Endodermal cell (in vitro differentiated cells): ENCODE results near the gene HECTD1. TPM values are rescaled to one million over a fixed set of nuclear protein-coding genes. Genes with fewer than 3 reads are reported as not detected.

Source experiments
- DNase-seq: peaks from one replicate; pipeline ENCODE4 v3.0.0-alpha.2; 2017
- H3K27ac ChIP-seq: 2 replicates; pipeline ENCODE4 v1.5.1; 2013; ENCODE audit warnings: mild to moderate bottlenecking, low read depth, low read length, moderate library complexity
- H3K27me3 ChIP-seq: 2 replicates; pipeline ENCODE4 v1.6.1; 2013; ENCODE audit warnings: mild to moderate bottlenecking, low read length, moderate library complexity; ENCODE audit not compliant: insufficient read depth, control insufficient read depth, poor library complexity, severe bottlenecking
- H3K36me3 ChIP-seq: 2 replicates; pipeline ENCODE4 v1.7.0; 2013; ENCODE audit warnings: mild to moderate bottlenecking, low read length, moderate library complexity; ENCODE audit not compliant: control insufficient read depth, insufficient read depth
- H3K4me1 ChIP-seq: one replicate; pipeline ENCODE4 v1.7.0; 2013; ENCODE audit warnings: low read length; ENCODE audit not compliant: control insufficient read depth, insufficient read depth
- H3K4me3 ChIP-seq: 2 replicates; pipeline ENCODE4 v1.5.1; 2013; ENCODE audit warnings: mild to moderate bottlenecking, low read length, moderate library complexity
- H3K9ac ChIP-seq: 2 replicates; pipeline ENCODE4 v1.6.1; 2013; ENCODE audit warnings: mild to moderate bottlenecking, low read length, moderate library complexity; ENCODE audit not compliant: poor library complexity, severe bottlenecking; ENCODE audit errors: extremely low read depth
- H3K9me3 ChIP-seq: 2 replicates; pipeline ENCODE4 v1.6.1; 2013; ENCODE audit warnings: mild to moderate bottlenecking, low read length, moderate library complexity; ENCODE audit not compliant: control insufficient read depth
- H3K27ac Mint-ChIP-seq: 2 replicates; pipeline ENCODE4 v1.8.0; 2020; ENCODE audit warnings: mixed read lengths
- H3K27me3 Mint-ChIP-seq: 2 replicates; pipeline ENCODE4 v1.8.0; 2021; ENCODE audit warnings: mild to moderate bottlenecking, mixed read lengths; ENCODE audit not compliant: insufficient read depth
- H3K36me3 Mint-ChIP-seq: 2 replicates; pipeline ENCODE4 v1.8.0; 2020; ENCODE audit warnings: low read depth, mixed read lengths
- H3K4me1 Mint-ChIP-seq: 2 replicates; pipeline ENCODE4 v1.8.0; 2020; ENCODE audit warnings: mixed read lengths
- H3K4me3 Mint-ChIP-seq: 2 replicates; pipeline ENCODE4 v1.8.0; 2020; ENCODE audit warnings: mild to moderate bottlenecking, moderate library complexity, mixed read lengths
- H3K9me3 Mint-ChIP-seq: 2 replicates; pipeline ENCODE4 v1.8.0; 2020; ENCODE audit warnings: mild to moderate bottlenecking, mixed read lengths
- WGBS, 2 experiments: methylation state at CpG; one replicate each; pipeline versions ENCODE4 v1.1.5 to v1.1.7; 2013; ENCODE audit warnings: missing lambda C conversion rate in 2 of 2, mixed read lengths in 1 of 2; ENCODE audit not compliant: insufficient coverage in 1 of 2, insufficient read length in 1 of 2; 5-methylcytosine and 5-hydroxymethylcytosine counted together
- total RNA-seq, 2 donors: library from RNA; stranded (reverse); fragmentation: NEBNext Ultra II Directional in 1 of 2; extraction: Animal tissue kit (Norgen Biotek cat#: 25700) in 1 of 2; gene quantifications; 2 replicates in 1 of 2; 3 replicates in 1 of 2; pipeline ENCODE4 v1.2.1, GENCODE V29; 2021
- TF ChIP-seq, protein P1 (sequence below): fragments of 200-600 bp; sonication (generic); conservative IDR thresholded peaks from 2 replicates; pipeline ENCODE4 v1.5.0; 2021; ENCODE audit warnings: antibody characterized with exemption, mild to moderate bottlenecking

The HECTD1 gene
- total RNA-seq, 2 donors from 2014 or later = 118 to 132 TPM

DNA sequence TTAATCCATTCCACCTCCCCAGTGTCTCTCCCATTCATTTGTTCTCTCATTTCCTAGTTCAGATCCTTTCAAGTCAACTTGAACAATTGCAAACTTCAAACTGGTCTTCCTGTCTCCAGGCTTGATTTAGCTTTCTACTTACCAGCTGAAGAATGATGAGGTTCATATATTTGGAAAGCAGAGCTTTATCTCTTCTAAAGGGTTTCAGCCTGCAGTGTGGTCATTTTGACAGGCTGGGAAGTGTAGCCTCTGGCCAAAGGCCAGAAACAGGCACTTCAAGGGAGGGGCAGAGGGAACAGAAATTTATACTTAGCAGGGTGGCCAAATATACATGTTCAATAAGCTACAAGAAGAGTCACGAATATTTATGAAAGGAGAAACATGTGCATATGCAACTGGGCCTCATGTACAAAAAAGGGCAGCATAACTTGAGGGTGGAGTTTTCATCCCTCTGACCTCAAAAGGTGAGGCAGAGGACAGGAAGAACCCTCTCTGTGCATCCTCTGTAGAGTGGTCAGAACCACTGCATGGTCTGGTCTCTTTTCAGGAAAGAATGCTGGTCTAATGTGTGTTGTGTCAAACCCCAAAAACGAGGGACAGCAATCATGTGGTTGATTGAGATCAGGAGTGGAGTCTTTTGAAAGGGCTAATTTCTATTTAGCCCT is 34.0 kb upstream of the HECTD1 start:
- Histone ChIP-seq H3K9ac (no peak overlapping the region), H3K27me3 (no peaks in the 10 kb centered on the region), H3K9me3 (no peaks in the 10 kb centered on the region), H3K4me3 (no peak overlapping the region), H3K4me1 (no peaks in the 10 kb centered on the region), H3K27ac (no peak overlapping the region), H3K36me3 (no peaks in the 10 kb centered on the region)
- DNase-seq = no peak
- Mint-ChIP-seq H3K4me3 (no peak overlapping the region), H3K27me3 (no peaks in the 10 kb centered on the region), H3K9me3 (no peaks in the 10 kb centered on the region), H3K27ac (no peak overlapping the region), H3K36me3 (no peaks in the 10 kb centered on the region), H3K4me1 (no peaks in the 10 kb centered on the region)
- WGBS, 2 experiments = 85 to 95% methylated on average over 2 of the region's 2 CpGs
- TF ChIP-seq, protein P1, sequence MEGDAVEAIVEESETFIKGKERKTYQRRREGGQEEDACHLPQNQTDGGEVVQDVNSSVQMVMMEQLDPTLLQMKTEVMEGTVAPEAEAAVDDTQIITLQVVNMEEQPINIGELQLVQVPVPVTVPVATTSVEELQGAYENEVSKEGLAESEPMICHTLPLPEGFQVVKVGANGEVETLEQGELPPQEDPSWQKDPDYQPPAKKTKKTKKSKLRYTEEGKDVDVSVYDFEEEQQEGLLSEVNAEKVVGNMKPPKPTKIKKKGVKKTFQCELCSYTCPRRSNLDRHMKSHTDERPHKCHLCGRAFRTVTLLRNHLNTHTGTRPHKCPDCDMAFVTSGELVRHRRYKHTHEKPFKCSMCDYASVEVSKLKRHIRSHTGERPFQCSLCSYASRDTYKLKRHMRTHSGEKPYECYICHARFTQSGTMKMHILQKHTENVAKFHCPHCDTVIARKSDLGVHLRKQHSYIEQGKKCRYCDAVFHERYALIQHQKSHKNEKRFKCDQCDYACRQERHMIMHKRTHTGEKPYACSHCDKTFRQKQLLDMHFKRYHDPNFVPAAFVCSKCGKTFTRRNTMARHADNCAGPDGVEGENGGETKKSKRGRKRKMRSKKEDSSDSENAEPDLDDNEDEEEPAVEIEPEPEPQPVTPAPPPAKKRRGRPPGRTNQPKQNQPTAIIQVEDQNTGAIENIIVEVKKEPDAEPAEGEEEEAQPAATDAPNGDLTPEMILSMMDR = no peak

DNA sequence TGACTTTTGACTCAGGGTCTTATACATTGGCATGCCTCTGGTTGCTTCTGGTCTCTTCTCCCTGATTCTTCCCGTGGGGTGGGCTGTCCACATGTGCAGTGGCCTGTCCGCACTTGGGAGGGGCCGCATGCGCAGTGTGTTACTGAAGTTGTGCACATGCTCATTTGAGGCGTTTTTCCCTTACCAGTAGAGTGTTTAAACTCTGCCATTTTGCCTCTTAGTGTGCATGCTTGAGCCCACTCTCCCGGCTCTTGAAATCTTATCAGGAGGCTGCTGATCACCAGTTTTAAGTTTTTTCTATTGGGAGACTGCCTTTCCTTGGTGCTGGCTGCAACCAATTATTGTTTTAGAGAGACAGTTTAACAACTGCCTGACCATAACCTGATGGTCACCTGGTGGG is 32.1 kb upstream of the HECTD1 start:
- no peak overlapping the region for H3K27ac Mint-ChIP-seq

DNA sequence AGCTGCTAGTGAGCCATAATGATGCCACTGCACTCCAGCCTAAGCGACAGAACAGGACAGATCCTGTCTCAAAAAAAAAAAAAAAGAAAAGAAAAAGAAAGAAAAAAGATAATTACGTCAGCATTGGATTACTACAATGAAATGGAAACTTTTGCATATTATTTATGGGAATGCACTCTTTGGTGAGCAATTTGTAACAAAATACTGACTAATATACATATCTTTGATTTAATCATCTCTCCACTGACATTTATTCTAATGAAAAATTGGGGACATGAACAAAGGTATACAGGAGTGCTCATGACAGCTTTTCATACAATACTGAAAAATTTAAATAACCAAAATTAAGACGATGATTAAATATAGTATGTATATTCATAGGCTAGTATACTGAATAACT is 27.9 kb upstream of the HECTD1 start:
- H3K27ac Mint-ChIP-seq = no peak overlapping the region
- H3K9me3 ChIP-seq = no peaks in the 10 kb centered on the region
- no peaks in the 10 kb centered on the region for H3K9me3 Mint-ChIP-seq
- H3K27ac ChIP-seq = no peak overlapping the region
- no peaks in the 10 kb centered on the region for H3K4me1 ChIP-seq
- H3K4me3 ChIP-seq = no peak overlapping the region
- H3K27me3 Mint-ChIP-seq = no peaks in the 10 kb centered on the region
- H3K4me3 Mint-ChIP-seq = no peak overlapping the region
- no peak for DNase-seq
- 92 to 100% methylated on average over 1 to 2 of the region's 3 CpGs for WGBS, 2 experiments
- H3K36me3 Mint-ChIP-seq = no peaks in the 10 kb centered on the region
- no peaks in the 10 kb centered on the region for H3K4me1 Mint-ChIP-seq
- TF ChIP-seq, protein P1 = no peak
- no peaks in the 10 kb centered on the region for H3K27me3 ChIP-seq
- H3K9ac ChIP-seq = no peak overlapping the region
- H3K36me3 ChIP-seq = no peaks in the 10 kb centered on the region

More for the DNA sequence above, 32.1 kb upstream of the HECTD1 start:
- H3K27ac ChIP-seq = no peak overlapping the region
- no peaks in the 10 kb centered on the region for H3K9me3 Mint-ChIP-seq
- no peaks in the 10 kb centered on the region for H3K27me3 Mint-ChIP-seq
- DNase-seq = no peak
- H3K4me1 ChIP-seq = no peaks in the 10 kb centered on the region
- WGBS, 2 experiments = 89 to 97% methylated on average over 5 to 6 of the region's 6 CpGs
- H3K9ac ChIP-seq = no peak overlapping the region
- H3K27me3 ChIP-seq = no peaks in the 10 kb centered on the region
- H3K9me3 ChIP-seq = no peaks in the 10 kb centered on the region
- no peak overlapping the region for H3K4me3 ChIP-seq
- TF ChIP-seq, protein P1 = no peak
- no peak overlapping the region for H3K4me3 Mint-ChIP-seq
- no peaks in the 10 kb centered on the region for H3K36me3 ChIP-seq
- H3K36me3 Mint-ChIP-seq = no peaks in the 10 kb centered on the region
- no peaks in the 10 kb centered on the region for H3K4me1 Mint-ChIP-seq
